HepG2 (cell line): ENCODE results near the gene TOMM40L. TPM values are rescaled to one million over a fixed set of nuclear protein-coding genes. Genes with fewer than 3 reads are reported as not detected.

Experiments used
- HOXA5 ChIP-seq: sonication (generic); formaldehyde crosslinking; IDR thresholded peaks from 2 replicates; pipeline ENCODE4 v1.4.0; 2020; ENCODE audit warnings: missing genetic modification reagents
- IRF2 ChIP-seq: IDR thresholded peaks from 2 replicates; pipeline ENCODE4 v1.6.1; 2018; ENCODE audit warnings: missing genetic modification reagents, missing compliant biosample characterization
- KDM4B ChIP-seq: sonication (generic); formaldehyde crosslinking; IDR thresholded peaks from 2 replicates; pipeline ENCODE4 v1.4.0; 2020; ENCODE audit warnings: missing genetic modification reagents
- MIER2 ChIP-seq: IDR thresholded peaks from 2 replicates; pipeline ENCODE4 v1.6.1; 2016; ENCODE audit warnings: missing biosample characterization, missing genetic modification reagents
- PHF8 ChIP-seq: sonication (generic); formaldehyde crosslinking; IDR thresholded peaks from 2 replicates; pipeline ENCODE4 v1.5.0; 2020; ENCODE audit warnings: missing genetic modification reagents
- PITX1 ChIP-seq: sonication (generic); formaldehyde crosslinking; IDR thresholded peaks from 2 replicates; pipeline ENCODE4 v1.5.1; 2020; ENCODE audit warnings: mild to moderate bottlenecking, missing genetic modification reagents
- POLR2A ChIP-seq, 2 experiments: IDR thresholded peaks; 2 replicates each; pipeline ENCODE4 v1.6.1; 2011; ENCODE audit warnings: low read depth in 2 of 2, low read length in 2 of 2, mild to moderate bottlenecking in 1 of 2, moderate library complexity in 1 of 2; ENCODE audit not compliant: insufficient read depth in 1 of 2
- PRPF4 ChIP-seq: fragments of 200-400 bp; formaldehyde crosslinking; IDR thresholded peaks from 2 replicates; pipeline ENCODE4 v1.6.1; 2016; ENCODE audit warnings: low read length, low read depth; ENCODE audit not compliant: poor library complexity, severe bottlenecking
- SNAPC2 ChIP-seq: sonication (generic); formaldehyde crosslinking; IDR thresholded peaks from 2 replicates; pipeline ENCODE4 v1.8.1; 2022; ENCODE audit warnings: mild to moderate bottlenecking, missing genetic modification reagents
- TBX3 ChIP-seq: fragments of 450-650 bp; IDR thresholded peaks from 2 replicates; pipeline ENCODE4 v1.6.1; 2017; ENCODE audit warnings: antibody characterized with exemption, mild to moderate bottlenecking, inconsistent platforms, borderline replicate concordance
- TEF ChIP-seq: sonication (generic); formaldehyde crosslinking; IDR thresholded peaks from 2 replicates; pipeline ENCODE4 v1.5.0; 2020; ENCODE audit warnings: missing genetic modification reagents
- THAP9 ChIP-seq: sonication (generic); formaldehyde crosslinking; IDR thresholded peaks from 2 replicates; pipeline ENCODE4; 2020; ENCODE audit warnings: missing genetic modification reagents, mild to moderate bottlenecking, borderline replicate concordance
- THRA ChIP-seq: sonication (generic); formaldehyde crosslinking; IDR thresholded peaks from 2 replicates; pipeline ENCODE4 v1.4.0; 2020; ENCODE audit warnings: missing genetic modification reagents, borderline replicate concordance
- ZNF329 ChIP-seq: sonication (generic); formaldehyde crosslinking; IDR thresholded peaks from 2 replicates; pipeline ENCODE4 v1.9.0; 2021; ENCODE audit warnings: low read depth, mild to moderate bottlenecking, missing genetic modification reagents
- ZNF501 ChIP-seq: sonication (generic); formaldehyde crosslinking; IDR thresholded peaks from 2 replicates; pipeline ENCODE4 v1.5.1; 2020; ENCODE audit warnings: mild to moderate bottlenecking, moderate library complexity, missing genetic modification reagents
- ZNF572 ChIP-seq: sonication (generic); formaldehyde crosslinking; IDR thresholded peaks from 2 replicates; pipeline ENCODE4 v1.5.1; 2020; ENCODE audit warnings: mild to moderate bottlenecking, missing genetic modification reagents
- ZNF589 ChIP-seq: sonication (generic); formaldehyde crosslinking; conservative IDR thresholded peaks from 2 replicates; pipeline ENCODE4 v1.8.0; 2022; ENCODE audit warnings: mild to moderate bottlenecking, moderate library complexity, missing genetic modification reagents
- ZNF609 ChIP-seq: sonication (generic); formaldehyde crosslinking; IDR thresholded peaks from 2 replicates; pipeline ENCODE4 v1.4.0; 2020; ENCODE audit warnings: mild to moderate bottlenecking, missing genetic modification reagents, borderline replicate concordance
- ZSCAN9 ChIP-seq: IDR thresholded peaks from 2 replicates; pipeline ENCODE4 v1.6.1; 2016; ENCODE audit warnings: borderline replicate concordance
- polyA plus RNA-seq, 8 experiments: library from polyadenylated mRNA; depleted of rRNA in 3 of 8; stranded (reverse) in 7 of 8; unstranded in 1 of 8; fragments of >200 nt; fragmentation: Illumina TruSeq in 4 of 8; extraction: Trizol in 4 of 8; gene quantifications; 2 replicates each; pipeline versions ENCODE4 v1.2.1 to v1.2.3, GENCODE V29; 2011 to 2016; ENCODE audit warnings: low read depth in 4 of 8, missing spikeins in 1 of 8, mixed read lengths in 1 of 8; ENCODE audit not compliant: insufficient read depth in 1 of 8
- total RNA-seq, 5 experiments: library from RNA; depleted of rRNA; stranded (reverse); fragments of >200 nt; fragmentation: Illumina TruSeq; extraction: Trizol; gene quantifications; 2 replicates each; pipeline ENCODE4 v1.2.3, GENCODE V29; 2016; ENCODE audit warnings: low read depth in 1 of 5

TOMM40L gene
- total and polyA plus RNA-seq, 2 of the 13 experiments (the other 11 are each of a cell fraction or from before 2014, with no cell fraction given): 14.1 to 26.2 TPM

GRCh38 chr1:161201836-161202712 is 23.8 kb upstream of the TOMM40L start, which contains the start of gene NDUFS2 (continued):
- peak; percentile 71; the same call in 1 of the 2 replicates for TF ChIP-seq ZNF589 (CRISPR knock-in tag)
- TF ChIP-seq ZNF329 (CRISPR knock-in tag): 0 out of 2 replicates have a peak, but pooled peaks have one; percentile 22
- TF ChIP-seq PRPF4: no peak
- TF ChIP-seq PITX1 (CRISPR knock-in tag): peak; percentile 81
- peak; percentile 69; the same call in 1 of the 2 replicates for TF ChIP-seq SNAPC2 (CRISPR knock-in tag)
- TF ChIP-seq POLR2A (IDR thresholded peaks at IDR 0.05; ENCODE audit: insufficient read depth in 1 of 2, low read depth in 2 of 2, low read length in 2 of 2): peak; percentile 80 to 85
- TF ChIP-seq TEF (CRISPR knock-in tag): 0 out of 2 replicates have a peak, but pooled peaks have one; percentile 19
- TF ChIP-seq HOXA5 (CRISPR knock-in tag): no peak
- TF ChIP-seq PHF8 (CRISPR knock-in tag): peak; percentile 90
- TF ChIP-seq TBX3: no peak
- peak; percentile 77 for TF ChIP-seq ZNF501
- no peak for TF ChIP-seq KDM4B
- TF ChIP-seq ZSCAN9 (CRISPR knock-in tag): peak; percentile 82; the same call in 1 of the 2 replicates
- 0 out of 2 replicates have a peak, but pooled peaks have one; percentile 33 for TF ChIP-seq ZNF572
- TF ChIP-seq THRA: peak; percentile 23; the same call in 1 of the 2 replicates
- TF ChIP-seq MIER2 (CRISPR knock-in tag): no peak
- TF ChIP-seq THAP9 (CRISPR knock-in tag): peak; percentile 90
- peak; percentile 76; the same call in 1 of the 2 replicates for TF ChIP-seq IRF2 (CRISPR knock-in tag)
- TF ChIP-seq ZNF609 (CRISPR knock-in tag): peak; percentile 58; the same call in 1 of the 2 replicates
